SK-N-SH (cell line): ENCODE results near the gene EN1.

Experiments
- EP300 ChIP-seq, 2 experiments: IDR thresholded peaks; 2 replicates each; pipeline versions ENCODE4 v1.4.0 to v1.6.1; 2012; ENCODE audit warnings: borderline replicate concordance in 1 of 2, low read depth in 1 of 2, low read length in 1 of 2
- POLR2AphosphoS5 ChIP-seq: IDR thresholded peaks from 2 replicates; pipeline ENCODE4 v1.6.1; 2012; ENCODE audit warnings: low read depth, low read length
- YY1 ChIP-seq: IDR thresholded peaks from 2 replicates; pipeline ENCODE4 v1.4.0; 2012; ENCODE audit warnings: low read depth, mild to moderate bottlenecking

DNA sequence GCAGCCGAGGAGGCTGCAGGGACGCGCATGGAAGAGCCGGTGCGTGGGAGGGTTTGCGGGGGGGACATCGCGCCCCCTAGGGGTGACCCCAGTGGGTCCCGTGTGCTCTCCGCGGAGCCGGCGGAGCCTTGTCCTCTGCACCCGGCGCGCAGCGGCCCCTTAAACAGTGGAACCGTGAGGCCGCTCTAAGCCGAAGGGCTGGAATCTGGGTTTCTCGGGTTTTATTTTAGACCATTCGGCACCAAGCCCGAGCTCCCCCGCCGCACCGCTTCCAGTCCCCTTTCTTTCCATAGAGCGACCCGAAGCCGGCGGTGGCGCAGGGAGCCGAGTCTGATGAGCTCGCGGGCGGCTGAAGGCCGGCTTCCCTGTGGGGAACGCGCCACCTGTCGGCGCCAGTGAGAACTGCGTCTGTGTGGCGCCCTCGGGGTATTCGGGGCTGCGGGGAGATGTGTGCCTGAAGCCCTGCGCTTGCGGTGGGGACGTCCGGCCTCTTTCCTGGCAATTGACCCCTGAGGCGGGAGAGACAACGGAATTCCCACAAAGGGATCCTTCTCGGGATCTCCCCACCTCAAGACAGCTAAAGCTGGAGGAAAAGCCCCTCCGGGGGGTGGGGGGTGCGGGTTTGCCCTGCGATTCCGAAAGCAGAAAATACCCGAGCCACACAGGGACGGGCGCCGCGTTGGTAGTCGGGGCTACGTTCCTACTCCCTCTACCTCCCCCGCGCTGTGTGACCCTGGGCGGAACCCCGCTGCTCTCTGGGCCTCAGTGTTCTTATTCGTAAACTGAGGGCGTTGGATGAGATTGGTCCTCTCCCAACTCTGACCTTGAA, 8.2 kb upstream of the EN1 start:
- no peak for TF ChIP-seq EP300 (IDR thresholded peaks at IDR 0.05; ENCODE audit: borderline replicate concordance in 1 of 2, low read depth in 1 of 2, low read length in 1 of 2)
- TF ChIP-seq POLR2AphosphoS5, result no peak
- TF ChIP-seq YY1, result no peak
